HG02852 (cell line): Measurements from ENCODE around the gene ACACA.

Experiments
- ATAC-seq: cut with Tn5 transposase; IDR thresholded peaks from one replicate; pipeline ENCODE4 v1.9.1; 2021; ENCODE audit warnings: mild to moderate bottlenecking, moderate library complexity; ENCODE audit not compliant: unreplicated experiment

The ACACA gene

GRCh38 chr17:37246085-37246484, 160.6 kb downstream of the ACACA start:
- ATAC-seq = no peak

- no peak for ATAC-seq
These were observed 166.3 kb downstream of the ACACA start for GRCh38 chr17:37240381-37240780.

- no peak for ATAC-seq
These were observed 166.8 kb downstream of the ACACA start for GRCh38 chr17:37239690-37240334.

DNA sequence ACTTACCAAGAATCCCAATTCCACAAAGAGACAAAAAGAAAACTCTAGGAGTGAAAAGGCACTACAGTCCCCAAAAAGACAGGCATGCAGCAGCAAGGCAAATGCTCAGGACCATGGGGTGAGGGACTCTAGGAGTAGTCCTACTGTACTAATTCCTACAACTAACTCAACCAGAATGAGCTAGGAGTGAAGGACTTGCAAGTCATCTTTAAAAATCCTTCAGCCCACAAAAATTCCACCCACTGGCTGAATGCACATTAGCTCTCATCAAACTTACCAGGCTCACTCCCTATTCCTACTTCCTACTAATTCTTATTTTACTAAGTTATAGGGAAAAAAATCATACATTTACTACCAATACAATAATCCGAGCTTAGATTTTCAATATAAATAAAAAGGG, 172.5 kb downstream of the ACACA start:
- no peak for ATAC-seq

DNA sequence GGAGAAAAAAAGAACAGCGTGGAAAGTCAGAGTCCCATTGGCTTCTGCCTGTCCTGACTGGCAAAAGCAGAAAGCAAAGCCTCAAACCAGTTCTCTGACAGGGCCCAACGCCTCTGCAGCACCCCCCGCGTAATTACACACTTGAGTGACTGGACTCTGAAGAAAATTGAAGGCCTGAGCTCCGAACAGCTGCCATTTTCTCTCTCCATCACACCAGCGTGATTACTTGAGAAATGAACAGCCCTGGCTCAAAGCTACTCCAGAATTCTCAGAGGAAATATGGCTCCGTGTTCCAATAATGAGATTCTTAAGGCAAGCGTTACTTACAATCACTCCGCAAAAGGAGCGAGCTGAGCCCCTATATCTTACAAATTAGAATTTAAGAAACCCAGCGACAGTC, 173.6 kb downstream of the ACACA start:
- no peak for ATAC-seq

GRCh38 chr17:37231887-37232286, 174.7 kb downstream of the ACACA start:
- ATAC-seq = no peak

DNA sequence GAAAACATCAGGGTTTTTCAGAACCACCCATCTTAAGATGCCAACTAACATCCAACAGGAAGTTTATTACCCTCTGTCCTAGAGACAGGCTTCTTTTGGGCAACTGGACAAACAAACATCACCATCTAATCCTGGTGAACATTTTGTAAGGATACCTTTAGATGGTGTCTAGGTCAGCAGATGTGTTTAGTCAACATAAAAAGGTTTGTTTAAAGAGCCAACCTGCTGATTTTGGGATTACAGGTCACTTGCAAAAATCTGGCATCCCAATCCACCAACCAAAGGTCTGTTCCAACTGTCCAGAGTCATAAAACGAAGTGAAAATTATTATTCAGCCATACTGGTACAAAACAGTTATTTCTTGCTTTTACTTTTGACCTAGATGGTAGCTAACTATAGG, 176.0 kb downstream of the ACACA start:
- ATAC-seq = no peak

GRCh38 chr17:37225465-37225864, 181.2 kb downstream of the ACACA start:
- no peak for ATAC-seq

DNA sequence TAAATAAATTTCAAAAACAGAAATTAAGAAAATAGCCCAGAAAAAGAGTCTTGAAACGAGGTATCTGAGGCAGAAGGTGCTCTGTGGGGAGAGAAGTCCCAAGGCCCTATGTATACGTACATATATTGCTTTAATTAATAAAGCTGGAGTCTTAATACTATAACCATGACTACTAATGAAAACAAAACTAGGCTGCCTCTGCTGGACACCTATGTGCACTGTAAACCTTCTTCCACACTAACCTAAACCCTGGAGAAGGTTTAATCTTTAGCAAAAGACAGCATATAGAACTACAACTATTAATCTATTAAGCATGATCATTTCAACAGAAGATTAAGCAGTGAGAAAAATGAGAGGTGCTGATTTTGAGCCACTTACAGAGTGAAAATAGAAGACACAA, 184.8 kb downstream of the ACACA start:
- no peak for ATAC-seq

- ATAC-seq = no peak
These were observed 186.1 kb downstream of the ACACA start for GRCh38 chr17:37220607-37220953.

DNA sequence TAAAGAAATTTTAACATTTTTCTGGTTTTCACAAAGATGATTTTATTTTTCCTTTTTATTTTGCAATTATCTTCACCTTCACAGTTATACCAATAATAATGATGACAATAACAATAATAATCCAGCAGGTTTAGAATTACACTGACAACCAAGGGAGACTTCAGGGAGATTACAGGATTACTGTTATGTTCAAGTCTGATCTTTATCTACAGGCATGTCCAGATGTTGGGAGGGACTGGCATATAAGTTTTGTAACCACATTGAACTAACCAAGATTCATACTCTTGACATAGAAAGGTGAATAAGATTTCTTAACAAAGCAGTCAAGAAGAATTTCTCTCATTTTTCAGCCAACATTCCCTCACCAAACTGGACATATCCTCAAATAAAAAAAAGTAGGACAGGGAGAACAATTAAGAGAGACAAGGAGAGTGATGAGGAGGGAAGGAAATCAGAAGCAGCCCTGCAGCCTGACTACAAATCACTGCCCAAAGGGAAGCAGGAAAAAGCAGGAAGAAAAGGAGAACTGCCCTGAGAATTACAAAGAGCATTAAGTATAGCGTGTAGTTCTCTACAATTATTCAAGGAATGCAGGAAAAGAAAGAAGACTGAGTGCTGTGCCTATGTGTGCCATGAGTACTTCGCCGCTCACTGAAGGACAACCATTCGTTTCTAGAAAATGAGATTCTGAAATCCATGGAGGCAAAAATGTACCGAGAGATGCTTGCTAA, 186.6 kb downstream of the ACACA start:
- no peak for ATAC-seq

DNA sequence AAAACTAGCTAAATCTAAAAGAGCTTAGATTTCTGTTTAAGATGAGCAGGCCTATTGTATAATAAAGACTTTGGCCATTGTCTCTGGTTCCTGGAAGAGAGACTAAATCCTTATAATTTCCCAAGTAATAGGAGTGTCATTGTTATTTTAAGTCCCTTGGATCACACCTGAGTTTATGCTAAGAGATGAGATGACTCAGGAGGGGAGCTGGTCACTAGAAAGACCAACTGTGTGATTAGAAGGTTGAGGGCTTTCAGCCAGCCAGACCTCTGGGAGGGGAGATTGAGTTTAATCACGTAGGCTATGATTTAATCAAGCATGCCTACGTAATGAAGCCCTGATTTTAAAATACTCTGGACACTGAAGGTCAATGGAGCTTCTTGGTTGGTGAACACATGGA, 187.8 kb downstream of the ACACA start:
- ATAC-seq = no peak

DNA sequence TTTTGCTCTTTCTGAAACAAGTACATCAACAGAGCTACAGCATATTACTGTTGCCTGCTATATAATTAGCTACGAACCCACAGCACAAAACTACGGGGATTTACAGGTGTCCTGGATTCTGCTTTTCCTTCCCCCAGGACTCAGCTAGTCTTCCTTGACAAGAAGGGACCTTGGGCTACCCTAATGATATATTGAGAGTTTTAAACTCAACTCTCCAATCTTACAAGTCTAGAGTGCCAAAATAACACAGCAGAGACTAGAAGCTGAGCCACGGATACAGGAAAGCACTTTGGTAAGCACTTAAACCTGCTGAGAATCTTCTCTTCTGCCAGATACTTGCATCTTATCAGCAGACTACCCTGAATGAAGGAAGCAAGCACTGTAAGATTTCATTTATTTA, 192.2 kb downstream of the ACACA start:
- ATAC-seq = no peak

DNA sequence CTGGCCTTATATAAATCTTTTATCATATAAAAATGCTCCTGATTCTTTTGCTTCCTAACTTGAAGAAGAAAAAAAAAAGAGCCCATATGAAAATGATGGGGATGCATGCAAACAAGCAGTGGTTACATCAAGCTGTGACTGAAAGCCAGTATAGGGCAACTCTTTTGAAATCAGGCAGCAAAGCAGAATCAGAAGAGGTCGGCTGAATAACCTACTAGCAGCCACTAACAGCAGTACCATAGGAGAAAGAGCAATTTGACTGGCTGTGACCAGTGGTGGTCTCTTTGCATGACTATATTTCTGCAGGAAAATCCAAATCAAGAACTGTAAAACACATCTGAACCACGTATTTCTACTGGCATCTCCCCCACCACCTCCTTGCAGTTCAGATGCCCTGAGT, 192.7 kb downstream of the ACACA start:
- ATAC-seq = no peak

DNA sequence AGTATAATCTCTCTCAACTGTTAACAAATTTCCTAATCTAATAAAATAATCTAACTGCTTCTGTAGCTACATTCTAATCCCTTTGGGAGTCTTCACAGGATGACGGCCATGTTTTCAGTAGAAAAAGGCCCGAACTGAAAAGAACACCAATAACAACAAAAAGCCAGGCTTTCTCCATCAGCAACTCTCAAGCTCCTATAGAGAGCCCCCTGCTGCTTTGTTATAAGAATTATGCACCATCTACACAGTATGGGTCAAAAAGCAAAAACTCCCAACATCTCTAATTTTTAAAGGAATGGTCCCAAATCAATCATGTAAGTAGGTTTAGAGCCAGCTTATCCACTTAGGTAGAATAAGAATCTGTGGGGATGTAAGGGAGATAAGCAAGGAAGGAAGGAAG, 194.5 kb downstream of the ACACA start:
- ATAC-seq = no peak

GRCh38 chr17:37211136-37211535, 195.5 kb downstream of the ACACA start:
- no peak for ATAC-seq

DNA sequence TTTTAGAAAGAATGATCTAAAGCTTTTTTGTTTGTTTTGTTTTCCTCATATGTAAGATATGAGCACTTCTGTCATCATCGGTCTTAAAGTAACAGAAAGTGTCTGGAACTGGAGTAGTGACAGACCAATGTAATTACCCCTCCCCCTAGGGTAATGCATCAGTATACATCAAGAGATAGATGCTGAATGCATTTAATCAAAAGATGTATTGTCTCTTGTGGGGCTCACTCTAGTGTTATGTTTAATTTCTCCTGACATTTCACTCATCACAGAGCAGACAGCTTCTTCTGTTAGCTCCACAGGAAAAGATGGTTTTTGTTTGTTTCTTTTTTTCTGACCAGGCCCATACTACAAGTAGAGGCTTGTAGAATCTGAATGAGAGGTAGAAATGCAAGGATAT, 199.5 kb downstream of the ACACA start:
- ATAC-seq = no peak

DNA sequence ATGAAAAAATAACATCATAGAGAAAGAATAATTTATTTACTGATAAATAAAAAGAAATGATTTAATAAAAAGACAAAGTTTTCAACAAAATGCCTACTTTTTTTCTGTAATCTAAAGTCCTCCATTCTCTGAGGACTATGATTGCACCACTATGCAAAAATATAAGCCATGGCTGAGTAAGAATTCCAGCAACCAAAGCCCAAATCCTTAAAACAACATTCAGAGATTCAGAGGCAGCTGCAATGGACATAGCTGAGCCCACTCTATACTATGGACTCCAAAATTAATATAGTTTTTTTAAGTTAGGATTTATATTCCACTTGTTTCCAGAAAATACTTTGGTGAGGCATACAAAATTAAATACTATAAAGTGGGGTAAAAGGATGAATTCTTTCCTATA, 200.3 kb downstream of the ACACA start:
- ATAC-seq = no peak

- ATAC-seq = no peak
These were observed 206.1 kb downstream of the ACACA start for GRCh38 chr17:37200497-37200896.

DNA sequence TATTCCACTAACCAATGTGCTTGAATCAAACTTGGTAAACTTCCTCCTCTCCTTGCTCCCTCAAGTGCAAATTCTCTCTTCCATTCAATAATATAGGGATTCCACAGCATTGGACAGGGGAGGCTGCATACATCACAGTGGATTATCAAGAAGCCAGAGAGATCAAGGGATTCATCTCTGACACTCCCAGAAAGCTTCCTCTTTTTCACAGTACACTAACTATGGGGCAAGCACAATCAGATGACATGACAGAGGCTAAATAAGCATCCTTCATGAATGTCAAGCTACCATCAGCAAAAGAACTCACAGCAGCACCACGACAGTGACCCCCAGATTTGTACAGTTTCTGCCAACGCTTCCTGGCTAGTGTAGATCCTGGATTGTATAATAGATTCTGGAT, 209.3 kb downstream of the ACACA start:
- ATAC-seq = no peak

DNA sequence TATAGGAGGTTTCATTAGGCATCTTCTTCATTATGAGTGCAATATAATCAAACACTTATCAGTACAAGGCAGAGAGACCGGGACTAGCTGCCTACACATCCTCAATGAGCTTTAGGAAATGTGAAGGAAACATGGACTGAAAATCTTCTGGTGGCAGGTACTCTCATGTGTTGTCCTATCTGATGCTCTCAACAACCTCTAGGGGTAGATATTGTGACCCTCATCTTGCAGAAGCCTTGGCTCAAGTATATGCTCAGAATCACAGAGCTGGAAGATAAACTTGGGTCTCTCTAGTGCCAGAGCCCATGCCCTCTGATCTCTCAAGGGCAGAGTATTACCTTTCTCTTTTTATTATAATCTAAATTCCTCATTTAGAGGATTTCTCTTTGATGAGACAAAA, 212.4 kb downstream of the ACACA start:
- no peak for ATAC-seq

GRCh38 chr17:37191219-37191618, 215.4 kb downstream of the ACACA start:
- no peak for ATAC-seq

- no peak for ATAC-seq
These were observed 216.1 kb downstream of the ACACA start for GRCh38 chr17:37190493-37190892.
